ACC112 (cell line): Measurements from ENCODE around the gene PRKCG.
"Not testable (repeated sequence)": the region's sequence is repeated elsewhere in the genome, so short reads cannot be mapped to it uniquely, and the experiment has no call there.

Experiments
- H2AFZ ChIP-seq: fragments of 200-600 bp; sonication (generic); one replicate; pipeline ENCODE4 v1.6.0; 2017; ENCODE audit warnings: antibody characterized with exemption, low read length; ENCODE audit not compliant: unreplicated experiment
- H3K27ac ChIP-seq: fragments of 200-600 bp; sonication (generic); 2 replicates; pipeline ENCODE4 v1.5.1; 2014; ENCODE audit warnings: low read depth, mild to moderate bottlenecking, antibody characterized with exemption, low read length, moderate library complexity
- H3K27me3 ChIP-seq: fragments of 200-600 bp; sonication (generic); 2 replicates; pipeline ENCODE4 v1.6.1; 2014; ENCODE audit warnings: mild to moderate bottlenecking, antibody characterized with exemption, low read length, moderate library complexity, mixed read lengths; ENCODE audit not compliant: insufficient read depth
- H3K36me3 ChIP-seq: fragments of 200-600 bp; sonication (generic); 2 replicates; pipeline ENCODE4 v1.6.1; 2016; ENCODE audit warnings: mild to moderate bottlenecking, antibody characterized with exemption, low read length, moderate library complexity, mixed read lengths; ENCODE audit not compliant: insufficient read depth
- H3K4me1 ChIP-seq: fragments of 200-600 bp; sonication (generic); one replicate; pipeline ENCODE4 v1.6.1; 2016; ENCODE audit warnings: low read length, mixed read lengths; ENCODE audit not compliant: insufficient read depth, unreplicated experiment, control insufficient read depth
- H3K4me3 ChIP-seq: fragments of 200-600 bp; sonication (generic); 2 replicates; pipeline ENCODE4 v1.5.1; 2014; ENCODE audit warnings: mild to moderate bottlenecking, low read depth, low read length
- H3K79me2 ChIP-seq: fragments of 200-600 bp; sonication (generic); one replicate; pipeline ENCODE4 v1.6.0; 2016; ENCODE audit warnings: low read length; ENCODE audit not compliant: control insufficient read depth, unreplicated experiment, insufficient read depth

PRKCG gene

GRCh38 chr19:53945441-53945840, 63.4 kb downstream of the PRKCG start:
- no peaks in the 10 kb centered on the region for H3K4me1 ChIP-seq
- no peaks in the 10 kb centered on the region for H3K36me3 ChIP-seq
- no peak overlapping the region for H3K27ac ChIP-seq
- no peaks in the 10 kb centered on the region for H3K79me2 ChIP-seq
- no peak overlapping the region for H2AFZ ChIP-seq
- H3K27me3 ChIP-seq: peaks cover 32% of the 10 kb centered on the region
- H3K4me3 ChIP-seq: no peak overlapping the region

DNA sequence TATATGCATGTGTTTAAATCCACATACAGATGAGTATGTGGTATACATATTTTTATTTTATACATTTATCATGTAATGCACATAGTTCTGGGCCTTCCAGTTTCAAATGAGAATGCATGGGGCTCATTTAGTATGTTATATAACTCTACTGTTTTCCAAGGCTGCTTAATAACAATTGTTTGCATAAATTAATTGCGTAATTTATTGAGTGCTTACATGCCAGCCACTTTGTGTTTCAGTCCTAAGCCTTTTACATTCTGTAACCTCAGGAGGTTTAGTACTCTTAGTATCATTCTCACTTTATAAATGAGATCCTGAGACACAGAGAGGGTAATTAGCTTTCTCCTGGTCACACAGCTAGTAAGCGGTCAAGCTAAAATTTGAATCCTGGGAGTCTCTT, 64.0 kb downstream of the PRKCG start:
- Histone ChIP-seq H3K27ac (no peak overlapping the region), H3K36me3 (no peaks in the 10 kb centered on the region), H3K79me2 (no peaks in the 10 kb centered on the region), H3K4me3 (no peak overlapping the region), H3K27me3 (peaks cover 32% of the 10 kb centered on the region), H2AFZ (no peak overlapping the region), H3K4me1 (no peaks in the 10 kb centered on the region)

GRCh38 chr19:53947624-53948023, 65.6 kb downstream of the PRKCG start:
- no peak overlapping the region for H2AFZ ChIP-seq
- peaks cover 24% of the 10 kb centered on the region for H3K27me3 ChIP-seq
- no peak overlapping the region for H3K27ac ChIP-seq
- H3K79me2 ChIP-seq: no peaks in the 10 kb centered on the region
- no peaks in the 10 kb centered on the region for H3K36me3 ChIP-seq
- no peaks in the 10 kb centered on the region for H3K4me1 ChIP-seq
- no peak overlapping the region for H3K4me3 ChIP-seq

- H3K27me3 ChIP-seq: peaks cover 17% of the 10 kb centered on the region; the same call in 1 of the 2 replicates
- H3K27ac ChIP-seq, H3K36me3 ChIP-seq, H2AFZ ChIP-seq, H3K79me2 ChIP-seq, H3K4me1 ChIP-seq, H3K4me3 ChIP-seq: not testable (repeated sequence)
These were observed 66.6 kb downstream of the PRKCG start for GRCh38 chr19:53948611-53949010.

DNA sequence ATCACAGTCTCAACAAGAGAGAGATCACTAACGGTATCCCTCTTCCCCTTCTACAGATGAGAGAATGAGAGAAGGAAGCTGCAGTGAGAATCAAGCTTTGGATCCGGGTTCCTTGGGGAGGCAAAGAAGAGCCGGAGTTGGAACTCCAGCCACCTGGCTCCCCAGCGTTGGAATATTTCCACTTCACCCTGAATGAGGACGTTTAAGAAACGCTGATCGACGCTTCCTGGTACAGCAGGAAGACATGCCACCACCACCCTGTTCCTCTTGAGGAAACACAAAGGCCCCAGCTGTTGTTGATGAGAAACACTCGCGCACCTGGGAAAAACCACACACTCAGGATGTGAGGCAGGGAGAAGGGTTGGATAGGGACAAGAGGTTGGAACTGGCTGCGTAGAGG, 69.4 kb downstream of the PRKCG start:
- Histone ChIP-seq H2AFZ (no peak overlapping the region), H3K4me1 (no peaks in the 10 kb centered on the region), H3K79me2 (no peaks in the 10 kb centered on the region), H3K27ac (no peak overlapping the region), H3K36me3 (no peaks in the 10 kb centered on the region), H3K27me3 (peaks cover 6% of the 10 kb centered on the region; the same call in 1 of the 2 replicates), H3K4me3 (no peak overlapping the region)

GRCh38 chr19:53951947-53952346, 70.0 kb downstream of the PRKCG start:
- Histone ChIP-seq H3K27me3 (peaks cover 6% of the 10 kb centered on the region; the same call in 1 of the 2 replicates), H3K27ac (no peak overlapping the region), H2AFZ (no peak overlapping the region), H3K4me3 (no peak overlapping the region), H3K79me2 (no peaks in the 10 kb centered on the region), H3K4me1 (no peaks in the 10 kb centered on the region), H3K36me3 (no peaks in the 10 kb centered on the region)

GRCh38 chr19:53953383-53953782, 71.4 kb downstream of the PRKCG start:
- H3K27me3 ChIP-seq: peaks cover 18% of the 10 kb centered on the region
- H3K4me1 ChIP-seq: peaks cover 2% of the 10 kb centered on the region
- no peak overlapping the region for H2AFZ ChIP-seq
- H3K36me3 ChIP-seq: no peaks in the 10 kb centered on the region
- H3K4me3 ChIP-seq: no peak overlapping the region
- H3K27ac ChIP-seq: no peak overlapping the region
- H3K79me2 ChIP-seq: no peaks in the 10 kb centered on the region
